Cardiac fibroblast (primary cell): ENCODE results near the gene KLF2.

ENCODE experiments used
- DNase-seq, 2 donors: peaks; one replicate each; pipeline versions ENCODE4 v3.0.0 to v3.0.0-alpha.2; 2010; ENCODE audit warnings: low read depth in 2 of 2
- H3K4me3 ChIP-seq, 2 donors: replicated peaks in 1 of 2; 1 replicate in 1 of 2; 2 replicates in 1 of 2; pipeline ENCODE4 v1.5.1; 2011; ENCODE audit warnings: low read depth in 2 of 2, low read length in 2 of 2, mild to moderate bottlenecking in 2 of 2, moderate library complexity in 1 of 2
- CTCF ChIP-seq: IDR thresholded peaks from one replicate; pipeline ENCODE4 v1.5.1; 2011; ENCODE audit warnings: low read depth, mild to moderate bottlenecking, low read length, inconsistent platforms

The KLF2 gene

GRCh38 chr19:16358456-16358855 lies 33.8 kb downstream of the KLF2 start:
- H3K4me3 ChIP-seq, result no peak overlapping the region
- no peak for DNase-seq
- no peak for TF ChIP-seq CTCF

- TF ChIP-seq CTCF, result no peak
- no peak for DNase-seq
- no peak overlapping the region for H3K4me3 ChIP-seq
Observed at GRCh38 chr19:16359074-16359473, 34.4 kb downstream of the KLF2 start.

- DNase-seq, result no peak
- no peak overlapping the region for H3K4me3 ChIP-seq
- no peak for TF ChIP-seq CTCF
Observed at GRCh38 chr19:16359964-16360363, 35.3 kb downstream of the KLF2 start.

- no peak for DNase-seq
- TF ChIP-seq CTCF, result no peak
- no peak overlapping the region for H3K4me3 ChIP-seq
Observed at GRCh38 chr19:16360738-16361137, 36.1 kb downstream of the KLF2 start.

- TF ChIP-seq CTCF, result no peak
- no peak overlapping the region for H3K4me3 ChIP-seq
- peak in 1 of 2 donors; percentile 10 for DNase-seq
Observed at GRCh38 chr19:16361254-16361653, 36.6 kb downstream of the KLF2 start.

GRCh38 chr19:16361926-16362325 lies 37.3 kb downstream of the KLF2 start:
- no peak overlapping the region for H3K4me3 ChIP-seq
- TF ChIP-seq CTCF, result no peak
- DNase-seq, result no peak

GRCh38 chr19:16363133-16363851 lies 38.7 kb downstream of the KLF2 start:
- DNase-seq, result no peak
- no peak overlapping the region for H3K4me3 ChIP-seq
- no peak for TF ChIP-seq CTCF
